Stimulated activated naive B cell treated with anti-CD40 and anti-IgM and Interleukin-4, amounts not matched to agents 10 μg/mL and 1 μg/mL and 100 μg/mL, for 72 hours (primary cell): ENCODE results near the gene SBDS.
"Not testable (repeated sequence)": the region's sequence is repeated elsewhere in the genome, so short reads cannot be mapped to it uniquely, and the experiment has no call there.

Experiments
- ATAC-seq, 2 donors: fragments of 150-1000 bp; cut with Tn5 transposase; replicated peaks; 2 replicates each; pipeline ENCODE4 v1.10.0; 2021; ENCODE audit warnings: moderate library complexity in 1 of 2
- DNase-seq: peaks from one replicate; pipeline ENCODE4 v3.0.0; 2021
- H3K27ac Mint-ChIP-seq: one replicate; pipeline ENCODE4 v1.8.0; 2022; ENCODE audit warnings: mild to moderate bottlenecking, mixed read lengths
- H3K27me3 Mint-ChIP-seq, 2 donors: one replicate each; pipeline ENCODE4 v1.8.0; 2022; ENCODE audit warnings: mixed read lengths in 2 of 2
- H3K36me3 Mint-ChIP-seq, 2 donors: one replicate each; pipeline ENCODE4 v1.8.0; 2022; ENCODE audit warnings: mixed read lengths in 2 of 2, mild to moderate bottlenecking in 1 of 2
- H3K4me1 Mint-ChIP-seq, 2 donors: one replicate each; pipeline ENCODE4 v1.8.0; 2022; ENCODE audit warnings: mixed read lengths in 2 of 2, mild to moderate bottlenecking in 1 of 2
- H3K4me3 Mint-ChIP-seq, 2 donors: one replicate each; pipeline ENCODE4 v1.8.0; 2022; ENCODE audit warnings: mild to moderate bottlenecking in 2 of 2, mixed read lengths in 2 of 2, moderate library complexity in 1 of 2
- H3K9me3 Mint-ChIP-seq, 2 donors: one replicate each; pipeline ENCODE4 v1.8.0; 2022; ENCODE audit warnings: mixed read lengths in 2 of 2, mild to moderate bottlenecking in 1 of 2

SBDS gene

DNA sequence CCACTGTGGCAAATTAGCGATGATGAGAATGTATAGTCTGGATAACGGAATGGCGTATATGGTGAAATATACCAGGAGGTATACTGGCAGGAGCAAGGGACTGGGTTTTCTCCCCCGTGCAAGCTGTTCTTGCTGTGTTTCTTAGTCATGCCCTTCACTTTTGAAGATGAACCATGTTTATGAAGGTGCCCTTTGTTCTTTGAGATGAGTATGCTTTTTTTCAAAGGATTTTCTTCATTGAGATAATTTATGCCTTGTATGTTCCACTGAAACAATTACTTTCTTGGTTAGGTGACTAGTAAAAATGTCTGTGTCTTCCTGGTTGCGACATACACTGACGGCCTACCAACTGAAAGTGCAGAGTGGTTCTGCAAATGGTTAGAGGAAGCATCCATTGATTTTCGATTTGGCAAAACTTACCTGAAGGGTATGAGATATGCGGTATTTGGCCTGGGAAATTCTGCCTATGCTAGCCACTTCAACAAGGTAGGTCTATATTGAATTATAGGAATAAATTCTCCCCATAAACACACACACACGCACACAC, 18.8 kb upstream of the SBDS start:
- H3K27ac Mint-ChIP-seq, H3K4me1 Mint-ChIP-seq, DNase-seq, H3K4me3 Mint-ChIP-seq, H3K27me3 Mint-ChIP-seq, H3K9me3 Mint-ChIP-seq, ATAC-seq: not testable (repeated sequence)
- peaks cover 24 to 28% of the 10 kb centered on the region in 2 donors for H3K36me3 Mint-ChIP-seq

DNA sequence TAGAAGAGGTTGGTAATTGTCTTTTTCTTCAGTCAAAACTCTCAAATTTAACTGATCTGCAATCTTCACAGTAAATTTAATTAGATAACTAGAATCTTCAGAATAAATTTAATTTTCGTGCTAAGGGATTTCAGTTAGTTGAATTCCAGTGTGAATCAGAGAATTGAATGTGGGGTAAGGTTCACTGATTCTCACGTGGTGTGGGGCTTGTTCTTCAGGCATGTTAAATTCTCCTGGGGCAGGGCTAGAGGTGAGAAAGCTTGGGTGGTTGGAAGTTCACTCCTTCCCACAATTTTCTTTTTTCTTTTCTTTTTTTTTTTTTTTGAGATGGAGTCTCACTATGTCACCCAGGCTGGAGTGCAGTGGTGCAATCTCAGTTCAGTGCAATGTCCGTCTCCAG, 14.3 kb upstream of the SBDS start:
- H3K27ac Mint-ChIP-seq, H3K4me1 Mint-ChIP-seq, DNase-seq, ATAC-seq, H3K4me3 Mint-ChIP-seq, H3K27me3 Mint-ChIP-seq, H3K9me3 Mint-ChIP-seq: not testable (repeated sequence)
- H3K36me3 Mint-ChIP-seq, result peaks cover 33 to 47% of the 10 kb centered on the region in 2 donors

DNA sequence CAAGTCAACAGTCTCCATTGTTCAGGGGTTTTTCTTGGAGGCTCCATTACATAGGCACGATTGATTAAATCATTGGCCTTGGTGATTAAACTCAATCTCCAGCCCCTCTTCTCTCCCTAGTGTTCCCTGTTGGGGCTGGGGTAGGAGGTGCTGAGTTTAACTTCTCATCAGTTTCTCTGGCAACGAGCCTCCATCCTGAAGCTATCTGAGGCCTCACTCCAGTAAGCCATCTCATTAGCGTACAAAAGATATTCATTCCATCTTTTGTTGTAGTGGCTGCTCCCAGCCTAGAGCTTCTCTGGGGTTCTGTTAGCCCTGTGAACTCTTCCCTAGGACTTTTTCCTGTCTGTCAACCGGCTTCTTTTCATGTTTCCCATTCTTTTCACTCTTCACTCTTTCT, 12.9 kb upstream of the SBDS start:
- H3K27ac Mint-ChIP-seq, result no peak overlapping the region
- no peaks in the 10 kb centered on the region for H3K9me3 Mint-ChIP-seq
- no peaks in the 10 kb centered on the region for H3K27me3 Mint-ChIP-seq
- peaks cover 33 to 50% of the 10 kb centered on the region in 2 donors for H3K36me3 Mint-ChIP-seq
- ATAC-seq, result no peak
- H3K4me3 Mint-ChIP-seq, result no peak overlapping the region
- no peaks in the 10 kb centered on the region for H3K4me1 Mint-ChIP-seq
- DNase-seq, result no peak

DNA sequence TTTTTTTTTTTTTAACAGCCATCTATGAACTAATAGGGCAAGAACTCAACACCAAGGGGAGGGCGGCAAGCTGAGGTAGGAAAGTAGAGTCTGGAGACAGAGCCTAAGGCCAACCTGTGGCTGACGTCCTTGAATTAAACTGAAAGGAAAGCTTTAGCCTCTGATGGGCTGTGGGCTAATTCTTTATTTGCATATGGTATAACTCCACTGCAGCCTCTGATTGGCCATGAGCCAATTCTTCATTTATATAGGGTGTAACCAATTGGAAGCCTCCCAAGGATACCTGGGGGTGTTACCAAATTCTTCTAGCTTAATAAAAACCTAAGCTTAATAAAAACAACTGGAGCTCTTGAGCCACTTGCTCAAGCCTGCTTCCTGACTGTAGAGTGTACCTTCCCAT, 11.6 kb upstream of the SBDS start:
- ATAC-seq (no peak), DNase-seq (no peak)
- Mint-ChIP-seq H3K27me3 (no peaks in the 10 kb centered on the region), H3K4me1 (no peaks in the 10 kb centered on the region), H3K27ac (no peak overlapping the region), H3K36me3 (peaks cover 29 to 53% of the 10 kb centered on the region in 2 donors), H3K4me3 (no peak overlapping the region), H3K9me3 (no peaks in the 10 kb centered on the region)

DNA sequence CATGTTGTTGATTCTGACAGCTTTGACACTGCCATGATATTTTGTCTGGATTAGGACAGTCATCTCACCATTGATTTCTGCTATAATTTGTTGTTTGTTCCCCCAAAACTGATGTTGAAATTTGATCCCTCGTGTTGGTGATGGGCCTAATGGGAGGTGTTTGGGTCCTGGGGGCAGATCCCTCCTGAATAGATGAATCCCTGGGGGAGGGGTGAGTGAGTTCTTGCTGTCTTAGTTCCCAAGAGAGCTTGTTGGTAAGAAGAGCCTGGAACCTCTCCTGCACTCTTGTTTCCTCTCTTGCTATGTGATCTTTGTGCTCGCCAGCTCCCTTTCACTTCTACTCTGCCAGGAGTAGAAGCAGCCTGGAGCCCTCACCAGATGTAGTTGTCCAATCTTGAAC, 8.8 kb upstream of the SBDS start:
- ATAC-seq, H3K27me3 Mint-ChIP-seq, H3K27ac Mint-ChIP-seq, DNase-seq, H3K4me1 Mint-ChIP-seq, H3K9me3 Mint-ChIP-seq, H3K4me3 Mint-ChIP-seq: not testable (repeated sequence)
- H3K36me3 Mint-ChIP-seq, result peaks cover 27 to 45% of the 10 kb centered on the region in 2 donors

DNA sequence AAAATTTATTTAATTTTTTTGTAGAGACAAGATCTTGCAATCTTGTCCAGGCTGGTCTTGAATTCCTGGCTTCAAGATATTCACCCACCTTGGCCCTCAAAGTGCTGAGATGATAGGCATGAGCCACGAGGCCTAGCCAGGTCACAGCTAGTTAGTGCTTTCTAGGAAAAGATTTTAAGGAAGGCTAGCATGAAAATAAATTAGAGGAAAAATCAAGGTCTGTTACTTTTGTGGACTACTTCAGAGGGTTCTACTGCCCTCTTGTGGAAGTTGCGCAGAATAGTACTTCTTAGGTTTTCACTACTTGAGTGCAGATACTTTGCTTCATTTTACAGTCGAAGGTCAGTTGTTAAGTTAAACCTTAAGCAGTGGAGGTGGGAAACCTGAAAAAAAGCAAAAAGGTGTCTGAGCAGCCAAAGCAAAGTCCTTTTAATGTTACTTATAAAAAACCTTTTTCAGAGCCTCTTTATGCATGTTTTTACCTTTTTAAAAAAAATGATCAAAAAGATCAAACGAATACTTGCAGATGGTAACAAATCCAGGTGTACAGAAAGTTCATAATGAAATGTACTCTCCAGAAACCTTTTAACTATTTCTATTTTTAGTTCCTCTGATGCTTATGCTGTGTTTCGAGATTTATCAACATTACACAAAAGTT, 5.3 kb upstream of the SBDS start:
- peaks cover 11 to 22% of the 10 kb centered on the region in 2 donors for H3K36me3 Mint-ChIP-seq
- not testable (repeated sequence) for H3K27ac Mint-ChIP-seq, DNase-seq, H3K27me3 Mint-ChIP-seq, ATAC-seq, H3K9me3 Mint-ChIP-seq, H3K4me1 Mint-ChIP-seq, H3K4me3 Mint-ChIP-seq

DNA sequence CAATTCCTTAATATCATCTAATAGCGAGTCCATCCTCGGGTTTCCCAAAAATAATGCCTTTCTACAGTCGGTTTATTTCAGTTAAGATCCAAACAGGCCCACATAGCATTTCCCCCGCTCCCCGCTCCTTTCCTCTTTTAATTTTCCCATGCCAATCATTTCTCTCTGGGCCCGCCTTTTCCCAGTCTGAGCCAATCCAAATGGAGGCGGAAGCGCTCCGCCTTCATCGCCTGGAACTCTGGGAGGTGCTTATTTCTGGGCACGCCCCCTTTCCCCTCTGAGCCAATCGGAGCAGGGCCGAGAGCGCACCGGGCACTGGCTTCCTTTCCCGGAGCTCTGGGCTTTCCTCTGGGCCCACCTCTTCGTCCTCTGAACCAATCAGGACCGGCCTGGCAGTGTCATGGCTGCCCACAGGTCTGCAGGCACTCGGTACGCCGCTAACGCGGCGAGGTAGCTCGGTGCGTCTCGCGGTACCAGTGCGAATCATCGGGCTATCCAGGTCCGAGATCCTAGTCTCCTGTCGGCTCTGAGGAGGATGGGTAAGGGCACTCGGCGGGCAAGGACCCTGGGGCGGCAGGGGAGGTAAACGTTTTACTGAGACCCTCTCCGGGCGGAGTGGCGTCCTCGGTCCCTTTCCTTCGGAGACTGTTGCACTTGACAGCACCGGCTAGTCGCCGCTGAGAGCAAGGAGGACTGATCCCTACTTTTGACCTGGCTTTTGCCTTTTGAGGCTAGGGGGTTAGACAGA, 1.2 kb upstream of the SBDS start, which contains the start of gene TYW1:
Gene TYW1, plus strand, starts transcription at position 390 of the 748 bp plus-strand sequence. Its CDS starts 146 bp downstream, at position 536.
- peak within 1 kb of the TSS; percentile 98 to 100 for H3K4me3 Mint-ChIP-seq
- not testable (repeated sequence) for H3K27me3 Mint-ChIP-seq
- peak; percentile 89 for ATAC-seq

DNA sequence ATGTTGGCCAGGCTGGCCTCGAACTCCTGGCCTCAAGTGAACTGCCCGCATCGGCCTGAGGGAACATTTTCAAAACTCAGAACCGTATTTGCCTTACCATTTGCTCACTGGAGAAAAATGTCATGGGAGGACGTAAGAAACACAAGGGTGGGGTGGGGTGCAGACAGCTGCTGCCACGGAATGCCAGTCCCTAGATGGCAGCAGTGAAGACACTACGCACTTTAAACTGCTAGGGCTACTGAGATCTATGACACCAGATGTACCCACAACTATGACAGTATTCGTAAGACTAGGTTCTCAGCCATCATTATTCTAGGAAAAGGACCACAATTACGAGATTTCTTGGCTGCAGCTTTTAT, 716 bp downstream of the SBDS start:
- Mint-ChIP-seq H3K27ac (peak overlapping the region; percentile 100), H3K4me1 (peaks cover 9 to 23% of the 10 kb centered on the region in 2 donors), H3K36me3 (peaks cover 15 to 20% of the 10 kb centered on the region in 2 donors), H3K4me3 (peak overlapping the region; percentile 97 to 100)
- not testable (repeated sequence) for H3K9me3 Mint-ChIP-seq, H3K27me3 Mint-ChIP-seq
- DNase-seq, result peak; percentile 61
- peak; percentile 67 to 71 for ATAC-seq

More for the DNA sequence above, 1.2 kb upstream of the SBDS start, which contains the start of gene TYW1:
- not testable (repeated sequence) for H3K9me3 Mint-ChIP-seq
- Mint-ChIP-seq H3K36me3 (peaks cover 12 to 19% of the 10 kb centered on the region in 2 donors), H3K27ac (peak within 1 kb of the TSS; percentile 99), H3K4me1 (peaks cover 9 to 23% of the 10 kb centered on the region in 2 donors)
- peak; percentile 98 for DNase-seq

DNA sequence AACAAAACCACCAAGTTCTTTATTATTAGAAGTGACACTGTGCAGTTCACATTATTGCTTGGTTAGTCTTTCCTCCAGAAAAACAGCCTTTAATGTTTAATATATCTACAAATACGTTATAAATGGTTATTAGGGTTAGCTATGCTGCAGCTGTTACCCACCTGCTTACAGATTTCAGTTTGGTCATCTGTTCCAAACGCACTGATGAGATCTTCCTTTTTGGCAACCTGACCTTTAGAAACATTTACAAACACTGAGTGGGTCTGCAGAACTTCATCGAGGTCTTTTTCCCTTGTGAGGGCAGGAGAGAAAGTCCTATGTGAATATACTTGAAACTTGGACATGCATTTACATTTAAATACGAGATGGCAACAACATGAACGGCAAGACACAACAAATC, 1.3 kb downstream of the SBDS start:
- not testable (repeated sequence) for DNase-seq, H3K27me3 Mint-ChIP-seq, ATAC-seq, H3K9me3 Mint-ChIP-seq
- H3K4me3 Mint-ChIP-seq, result peak overlapping the region; percentile 97 to 100
- peaks cover 9 to 23% of the 10 kb centered on the region in 2 donors for H3K4me1 Mint-ChIP-seq
- H3K36me3 Mint-ChIP-seq, result peaks cover 15 to 20% of the 10 kb centered on the region in 2 donors
- H3K27ac Mint-ChIP-seq, result peak overlapping the region; percentile 100

DNA sequence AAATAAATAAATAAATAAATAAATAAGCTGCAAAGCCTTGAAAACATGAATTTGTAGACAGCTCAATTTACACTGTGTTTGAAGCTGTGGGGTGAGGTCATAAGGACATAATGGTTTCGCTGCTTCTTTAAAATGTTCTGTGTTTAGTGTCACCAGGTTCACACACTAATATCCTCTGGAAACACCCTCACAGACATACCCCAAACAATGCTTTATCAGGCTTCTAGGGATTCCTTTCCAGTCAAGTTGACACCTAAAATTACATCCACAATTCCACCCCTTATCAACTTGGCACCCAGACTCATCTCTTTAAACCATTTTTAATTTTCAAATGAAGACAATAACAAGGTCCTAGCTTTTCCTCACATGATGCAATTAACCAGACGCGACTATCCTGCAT, 5.8 kb downstream of the SBDS start:
- ATAC-seq, H3K4me3 Mint-ChIP-seq, H3K27me3 Mint-ChIP-seq: not testable (repeated sequence)

DNA sequence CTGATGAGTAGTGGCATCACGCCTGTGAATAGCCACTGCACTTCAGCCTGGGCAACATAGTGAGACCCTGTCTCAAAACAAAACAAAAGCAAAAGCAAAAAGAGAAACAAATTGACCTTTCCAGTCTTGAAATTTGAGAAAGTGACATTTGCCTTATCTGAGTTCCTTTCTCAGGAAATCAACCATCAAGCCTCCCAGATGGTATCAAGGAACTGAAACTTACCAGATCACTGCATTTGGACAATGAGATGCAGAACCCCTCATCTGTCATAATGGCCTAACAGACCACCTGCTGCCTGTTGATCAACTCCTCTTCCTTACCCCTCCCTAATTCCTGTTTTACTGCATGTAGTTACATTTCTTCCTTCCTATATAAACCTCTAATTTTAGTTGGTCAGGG, 15.1 kb downstream of the SBDS start:
- Mint-ChIP-seq H3K27ac (peak overlapping the region; percentile 81), H3K4me1 (peaks cover 12 to 13% of the 10 kb centered on the region in 2 donors), H3K9me3 (peaks cover 9 to 16% of the 10 kb centered on the region in 2 donors), H3K36me3 (peaks cover 5 to 14% of the 10 kb centered on the region in 2 donors)
- not testable (repeated sequence) for H3K27me3 Mint-ChIP-seq, H3K4me3 Mint-ChIP-seq
- peak; percentile 35 for DNase-seq
- ATAC-seq, result peak; percentile 91 to 95

More for the DNA sequence above, 5.8 kb downstream of the SBDS start:
- H3K9me3 Mint-ChIP-seq, DNase-seq, H3K27ac Mint-ChIP-seq: not testable (repeated sequence)
- peaks cover 16 to 33% of the 10 kb centered on the region in 2 donors for H3K36me3 Mint-ChIP-seq
- H3K4me1 Mint-ChIP-seq, result peaks cover 6 to 16% of the 10 kb centered on the region in 2 donors

DNA sequence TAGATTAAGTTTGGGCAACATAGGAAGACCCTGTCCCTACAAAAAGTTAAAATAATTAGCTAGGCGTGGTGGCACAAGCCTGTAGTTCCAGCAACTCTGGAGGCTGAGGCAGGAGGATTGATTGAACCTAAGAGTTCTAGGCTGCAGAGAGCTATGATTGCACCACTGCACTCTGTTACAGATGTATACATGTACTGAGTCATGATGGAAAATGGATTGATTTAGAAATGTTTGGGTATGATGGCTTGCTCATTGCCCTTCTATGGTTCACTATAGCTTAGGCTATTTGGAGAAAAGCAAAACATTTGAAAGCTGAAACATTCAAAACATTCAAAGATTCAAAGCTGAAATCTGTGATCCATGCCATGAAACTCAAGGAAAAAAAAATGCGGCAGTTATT, 16.4 kb downstream of the SBDS start:
- H3K27me3 Mint-ChIP-seq, DNase-seq, ATAC-seq, H3K4me3 Mint-ChIP-seq: not testable (repeated sequence)
- Mint-ChIP-seq H3K27ac (peak overlapping the region; percentile 14), H3K9me3 (peaks cover 11 to 16% of the 10 kb centered on the region in 2 donors), H3K36me3 (peaks cover 5 to 14% of the 10 kb centered on the region in 2 donors), H3K4me1 (peaks cover 12 to 13% of the 10 kb centered on the region in 2 donors)

DNA sequence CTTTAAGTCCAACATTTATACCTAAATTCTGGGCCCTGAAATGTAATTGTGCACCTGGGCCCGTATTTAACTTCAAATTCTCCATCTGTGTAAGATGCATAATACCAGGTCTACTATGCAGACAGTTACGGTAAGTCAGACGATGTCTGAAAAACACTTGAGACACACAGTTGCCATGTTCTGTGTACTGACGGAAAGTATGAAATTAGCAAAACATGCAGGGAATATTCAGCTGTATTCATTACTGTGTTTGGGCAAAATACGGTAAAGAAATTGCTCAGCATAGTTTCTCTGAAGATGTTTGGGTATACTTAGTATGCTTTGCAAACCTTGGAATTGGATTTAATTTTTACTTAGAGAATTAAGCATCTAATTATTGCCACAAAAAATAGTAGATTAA, 17.1 kb downstream of the SBDS start:
- Mint-ChIP-seq H3K9me3 (peaks cover 11 to 16% of the 10 kb centered on the region in 2 donors), H3K4me1 (peaks cover 12 to 13% of the 10 kb centered on the region in 2 donors), H3K36me3 (peaks cover 5 to 14% of the 10 kb centered on the region in 2 donors)
- H3K27me3 Mint-ChIP-seq, H3K4me3 Mint-ChIP-seq, ATAC-seq, H3K27ac Mint-ChIP-seq, DNase-seq: not testable (repeated sequence)

DNA sequence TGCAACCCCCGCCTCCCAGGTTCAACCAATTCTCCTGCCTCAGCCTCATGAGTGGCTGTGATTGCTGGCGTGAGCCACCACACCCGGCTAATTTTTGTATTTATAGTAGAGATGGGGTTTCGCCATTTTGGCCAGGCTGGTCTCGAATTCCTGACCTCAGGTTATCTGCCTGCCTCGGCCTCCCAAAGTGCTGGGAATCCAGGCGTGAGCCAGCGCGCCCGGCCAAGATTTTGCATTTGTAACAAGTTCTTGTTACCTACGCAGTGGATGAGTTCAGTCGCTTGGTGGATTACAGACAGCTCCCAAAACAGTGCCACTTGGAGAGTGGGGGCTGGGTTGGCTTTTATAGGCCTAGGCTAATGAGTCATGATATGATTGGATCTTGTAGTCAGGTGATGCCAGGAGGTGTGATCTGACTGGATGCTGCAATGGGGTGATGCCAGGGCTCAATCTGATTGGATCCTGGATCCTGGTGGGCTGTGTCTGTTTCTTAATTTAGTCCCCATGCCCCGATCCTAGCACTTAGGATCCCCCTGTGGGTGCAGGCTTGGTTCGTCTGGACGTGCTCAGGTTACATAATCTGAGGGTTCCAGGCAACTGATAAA, 20.3 kb downstream of the SBDS start:
- no peak for ATAC-seq
- no peak overlapping the region for H3K27ac Mint-ChIP-seq
- no peak overlapping the region for H3K4me3 Mint-ChIP-seq

More for the DNA sequence above, 20.3 kb downstream of the SBDS start:
- no peak for DNase-seq
- Mint-ChIP-seq H3K36me3 (peaks cover under 1 to 6% of the 10 kb centered on the region in 2 donors), H3K9me3 (peaks cover 6 to 7% of the 10 kb centered on the region in 2 donors), H3K27me3 (peaks cover 0 to 5% of the 10 kb centered on the region in 2 donors), H3K4me1 (peaks cover 8 to 12% of the 10 kb centered on the region in 2 donors)
